Suprapubic skin (tissue), 4 donors: ENCODE results near the gene CYP2D6.
"Not testable (repeated sequence)": the region's sequence is repeated elsewhere in the genome, so short reads cannot be mapped to it uniquely, and the experiment has no call there.

Source experiments
- POLR2A ChIP-seq, 2 donors: fragments of 450-650 bp; IDR thresholded peaks; one replicate each; pipeline ENCODE4 v1.6.1; 2017; ENCODE audit warnings: antibody characterized with exemption in 2 of 2, mild to moderate bottlenecking in 2 of 2, moderate library complexity in 2 of 2
- POLR2AphosphoS5 ChIP-seq, 3 donors: sonication (generic); formaldehyde crosslinking; IDR thresholded peaks; one replicate each; pipeline ENCODE4 v1.6.1; 2017; ENCODE audit warnings: antibody characterized with exemption in 3 of 3
- TF ChIP-seq, protein P1 (sequence below), 2 donors: fragments of 200-600 bp in 1 of 2; fragments of 450-650 bp in 1 of 2; sonication (generic) in 1 of 2; IDR thresholded peaks; one replicate each; pipeline ENCODE4 v1.5.1; 2016 to 2019; ENCODE audit warnings: antibody characterized with exemption in 2 of 2, mild to moderate bottlenecking in 1 of 2, moderate library complexity in 1 of 2

- TF ChIP-seq, protein P1, sequence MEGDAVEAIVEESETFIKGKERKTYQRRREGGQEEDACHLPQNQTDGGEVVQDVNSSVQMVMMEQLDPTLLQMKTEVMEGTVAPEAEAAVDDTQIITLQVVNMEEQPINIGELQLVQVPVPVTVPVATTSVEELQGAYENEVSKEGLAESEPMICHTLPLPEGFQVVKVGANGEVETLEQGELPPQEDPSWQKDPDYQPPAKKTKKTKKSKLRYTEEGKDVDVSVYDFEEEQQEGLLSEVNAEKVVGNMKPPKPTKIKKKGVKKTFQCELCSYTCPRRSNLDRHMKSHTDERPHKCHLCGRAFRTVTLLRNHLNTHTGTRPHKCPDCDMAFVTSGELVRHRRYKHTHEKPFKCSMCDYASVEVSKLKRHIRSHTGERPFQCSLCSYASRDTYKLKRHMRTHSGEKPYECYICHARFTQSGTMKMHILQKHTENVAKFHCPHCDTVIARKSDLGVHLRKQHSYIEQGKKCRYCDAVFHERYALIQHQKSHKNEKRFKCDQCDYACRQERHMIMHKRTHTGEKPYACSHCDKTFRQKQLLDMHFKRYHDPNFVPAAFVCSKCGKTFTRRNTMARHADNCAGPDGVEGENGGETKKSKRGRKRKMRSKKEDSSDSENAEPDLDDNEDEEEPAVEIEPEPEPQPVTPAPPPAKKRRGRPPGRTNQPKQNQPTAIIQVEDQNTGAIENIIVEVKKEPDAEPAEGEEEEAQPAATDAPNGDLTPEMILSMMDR (IDR thresholded peaks at IDR 0.05) = not testable (repeated sequence)
- not testable (repeated sequence) for TF ChIP-seq POLR2AphosphoS5, POLR2A (IDR thresholded peaks at IDR 0.05)
These were observed 10.9 kb upstream of the CYP2D6 start for GRCh38 chr22:42141307-42142057.
